NCI-H146 treated with DMSO at 0.1 percent for 48 hours (cell line): ENCODE data around the gene FAM199X.
"Not testable (repeated sequence)": the region's sequence is repeated elsewhere in the genome, so short reads cannot be mapped to it uniquely, and the experiment has no call there.

Experiments used
- DNase-seq: peaks from one replicate; lab custom pipeline; 2025; ENCODE audit not compliant: unreplicated experiment; lab: John Stamatoyannopoulos, UW

The FAM199X gene

GRCh38 chrX:104187931-104188330, 21.7 kb downstream of the FAM199X start:
- DNase-seq, result no peak

- no peak for DNase-seq
Observed at GRCh38 chrX:104189837-104190236, 23.6 kb downstream of the FAM199X start.

GRCh38 chrX:104193485-104193884, 27.2 kb downstream of the FAM199X start:
- DNase-seq, result no peak

GRCh38 chrX:104195013-104195412, 28.8 kb downstream of the FAM199X start:
- DNase-seq, result no peak

- no peak for DNase-seq
Observed at GRCh38 chrX:104195489-104196084, 29.3 kb downstream of the FAM199X start.

GRCh38 chrX:104205548-104205947, 39.3 kb downstream of the FAM199X start:
- DNase-seq, result no peak

- DNase-seq, result no peak
Observed at GRCh38 chrX:104211187-104211586, 44.9 kb downstream of the FAM199X start.

- DNase-seq, result not testable (repeated sequence)
Observed at GRCh38 chrX:104230060-104230459, 63.8 kb downstream of the FAM199X start.
